CD4-positive, alpha-beta T cell treated with Interleukin-15 for 1 hour (primary cell): ENCODE measurements around the gene FAM9C.
"Not testable (repeated sequence)": the region's sequence is repeated elsewhere in the genome, so short reads cannot be mapped to it uniquely, and the experiment has no call there.

ENCODE experiments used
- DNase-seq: peaks from one replicate; pipeline ENCODE4 v3.0.0-alpha.2; 2020

The FAM9C gene

GRCh38 chrX:13074297-13075262, 30.2 kb upstream of the FAM9C start:
- peak; percentile 38 for DNase-seq

- DNase-seq = no peak
Observed at GRCh38 chrX:13069771-13070416, 25.5 kb upstream of the FAM9C start.

- DNase-seq = no peak
Observed at GRCh38 chrX:13068651-13069050, 24.2 kb upstream of the FAM9C start.

GRCh38 chrX:13067773-13068172, 23.4 kb upstream of the FAM9C start:
- DNase-seq = no peak

- no peak for DNase-seq
Observed at GRCh38 chrX:13066391-13066790, 22.0 kb upstream of the FAM9C start.

GRCh38 chrX:13064599-13065143, 20.3 kb upstream of the FAM9C start:
- DNase-seq = no peak

GRCh38 chrX:13063124-13063523, 18.7 kb upstream of the FAM9C start:
- not testable (repeated sequence) for DNase-seq

GRCh38 chrX:13062331-13062730, 17.9 kb upstream of the FAM9C start:
- not testable (repeated sequence) for DNase-seq

GRCh38 chrX:13061215-13061708, 16.8 kb upstream of the FAM9C start:
- not testable (repeated sequence) for DNase-seq

GRCh38 chrX:13059637-13060499, 15.4 kb upstream of the FAM9C start:
- no peak for DNase-seq

GRCh38 chrX:13055486-13055885, 11.1 kb upstream of the FAM9C start:
- no peak for DNase-seq

- DNase-seq = no peak
Observed at GRCh38 chrX:13053171-13053570, 8.8 kb upstream of the FAM9C start.

GRCh38 chrX:13051529-13052172, 7.2 kb upstream of the FAM9C start:
- DNase-seq = peak; percentile 54

GRCh38 chrX:13051167-13051528, 6.7 kb upstream of the FAM9C start:
- DNase-seq = no peak

- no peak for DNase-seq
Observed at GRCh38 chrX:13050151-13050550, 5.7 kb upstream of the FAM9C start.

- no peak for DNase-seq
Observed at GRCh38 chrX:13048280-13048679, 3.9 kb upstream of the FAM9C start.

- DNase-seq = no peak
Observed at GRCh38 chrX:13047759-13048158, 3.3 kb upstream of the FAM9C start.

- DNase-seq = no peak
Observed at GRCh38 chrX:13046141-13046855, 1.9 kb upstream of the FAM9C start.

GRCh38 chrX:13043938-13044337, 482 bp downstream of the FAM9C start:
- DNase-seq = no peak

- DNase-seq = no peak
Observed at GRCh38 chrX:13043138-13043537, 1.3 kb downstream of the FAM9C start.

GRCh38 chrX:13036896-13037295, 7.5 kb downstream of the FAM9C start:
- DNase-seq = no peak

GRCh38 chrX:13033193-13033592, 11.2 kb downstream of the FAM9C start:
- no peak for DNase-seq
